Aorta (tissue), 5 donors: ENCODE measurements around the gene UBASH3B. TPM values are rescaled to one million over a fixed set of nuclear protein-coding genes. Genes with fewer than 3 reads are reported as not detected.
A peak's percentile ranks its signal among the peaks of the same experiment; 100 is the strongest.

Source experiments
- ATAC-seq: fragments of 200-7000 bp; cut with Tn5 transposase; one replicate; pipeline ENCODE4 v1.9.1; 2022; ENCODE audit warnings: moderate library complexity; ENCODE audit not compliant: low FRiP score
- DNase-seq, 2 donors: peaks; one replicate each; pipeline ENCODE4 v3.0.0-alpha.2; 2020
- H3K27ac ChIP-seq, 2 donors: one replicate each; pipeline ENCODE4 v1.5.1; 2013; ENCODE audit warnings: low read length in 2 of 2, mild to moderate bottlenecking in 2 of 2, moderate library complexity in 2 of 2, control low read depth in 1 of 2, inconsistent platforms in 1 of 2, low read depth in 1 of 2
- H3K27me3 ChIP-seq, 2 donors: one replicate each; pipeline ENCODE4 v1.6.1; 2013; ENCODE audit warnings: control low read depth in 1 of 2, low read length in 1 of 2, mild to moderate bottlenecking in 1 of 2, moderate library complexity in 1 of 2; ENCODE audit not compliant: insufficient read depth in 2 of 2, control insufficient read depth in 1 of 2
- H3K36me3 ChIP-seq, 2 donors: one replicate each; pipeline ENCODE4 v1.6.1; 2013; ENCODE audit warnings: control low read depth in 1 of 2, low read length in 1 of 2, mild to moderate bottlenecking in 1 of 2; ENCODE audit not compliant: insufficient read depth in 2 of 2, control insufficient read depth in 1 of 2
- H3K4me1 ChIP-seq, 2 donors: one replicate each; pipeline ENCODE4 v1.6.1; 2013; ENCODE audit warnings: low read length in 2 of 2, control low read depth in 1 of 2, mild to moderate bottlenecking in 1 of 2, moderate library complexity in 1 of 2; ENCODE audit not compliant: insufficient read depth in 2 of 2, control insufficient read depth in 1 of 2
- H3K4me3 ChIP-seq, 2 donors: one replicate each; pipeline ENCODE4 v1.5.1; 2013; ENCODE audit warnings: low read length in 2 of 2, control low read depth in 1 of 2, mild to moderate bottlenecking in 1 of 2
- H3K9me3 ChIP-seq: one replicate; pipeline ENCODE4 v1.6.1; 2013; ENCODE audit warnings: mild to moderate bottlenecking, low read length; ENCODE audit not compliant: control insufficient read depth
- WGBS, 2 donors: extraction: QIAGEN DNeasy Blood & Tissue Kit; methylation state at CpG; one replicate each; pipeline ENCODE4 v1.1.7; 2013; 5-methylcytosine and 5-hydroxymethylcytosine counted together
- intact Hi-C, 2 donors: fragments of 100-400 bp; cut with DNase I; formaldehyde crosslinking; loops; one replicate each; pipeline versions ENCODE4 v1.14.2 to v1.15.0; 2022
- polyA plus RNA-seq, 2 donors: library from polyadenylated mRNA; stranded (reverse); fragments of 200-250 nt; gene quantifications; one replicate each; pipeline ENCODE4 v1.2.3, GENCODE V29; 2013
- total RNA-seq, 2 donors: library from RNA; stranded (reverse); fragmentation: NEBNext Ultra II Directional; extraction: Animal tissue kit (Norgen Biotek cat#: 25700); gene quantifications; one replicate each; pipeline ENCODE4 v1.2.1, GENCODE V29; 2021
- donor health status: healthy with polysubstance abuse.
- donor health status: Bipolar disorder and iron deficiency.
- donor health status: DM: no; HTN: no; CAD: no.
- donor health status: DM: no; HTN: no; CAD: no.
- donor health status: DM: yes; HTN: yes; CAD: no.

The UBASH3B gene
- total and polyA plus RNA-seq, 4 donors = 0.28 to 15.1 (median 6.0) TPM

GRCh38 chr11:122734848-122735496 lies 79.5 kb downstream of the UBASH3B start:
- no peak overlapping the region for H3K4me3 ChIP-seq
- DNase-seq = no peak
- no peaks in the 10 kb centered on the region for H3K36me3 ChIP-seq
- ATAC-seq = no peak
- no peak overlapping the region for H3K27ac ChIP-seq
- intact Hi-C loops = no loop called here
- no peaks in the 10 kb centered on the region for H3K27me3 ChIP-seq
- H3K4me1 ChIP-seq = peaks cover 0 to 2% of the 10 kb centered on the region in 2 donors
- WGBS, 2 donors = 16 to 28% methylated on average over 3 of the region's 3 CpGs
- no peaks in the 10 kb centered on the region for H3K9me3 ChIP-seq

- Histone ChIP-seq H3K36me3 (no peaks in the 10 kb centered on the region), H3K4me1 (peaks cover 0 to 2% of the 10 kb centered on the region in 2 donors), H3K27ac (no peak overlapping the region), H3K27me3 (no peaks in the 10 kb centered on the region), H3K4me3 (no peak overlapping the region), H3K9me3 (no peaks in the 10 kb centered on the region)
- no peak for DNase-seq
- intact Hi-C loops = no loop called here
- no peak for ATAC-seq
- 70 to 80% methylated on average over 5 of the region's 5 CpGs for WGBS, 2 donors
Observed at GRCh38 chr11:122737951-122738693, 82.6 kb downstream of the UBASH3B start.

GRCh38 chr11:122741613-122742300 lies 86.2 kb downstream of the UBASH3B start:
- H3K27me3 ChIP-seq = no peaks in the 10 kb centered on the region
- intact Hi-C loops = no loop called here
- ATAC-seq (peak; percentile 30), DNase-seq (peak in 1 of 2 donors; percentile 81)
- no peaks in the 10 kb centered on the region for H3K4me1 ChIP-seq
- H3K27ac ChIP-seq = no peak overlapping the region
- H3K36me3 ChIP-seq = no peaks in the 10 kb centered on the region
- H3K4me3 ChIP-seq = no peak overlapping the region
- H3K9me3 ChIP-seq = no peaks in the 10 kb centered on the region
- 58 to 67% methylated on average over 12 of the region's 12 CpGs for WGBS, 2 donors

GRCh38 chr11:122742301-122743018 lies 86.9 kb downstream of the UBASH3B start:
- peak in 1 of 2 donors; percentile 56 for DNase-seq
- 75 to 76% methylated on average over 11 of the region's 11 CpGs for WGBS, 2 donors

GRCh38 chr11:122743097-122743741 lies 87.7 kb downstream of the UBASH3B start:
- Histone ChIP-seq H3K4me1 (no peaks in the 10 kb centered on the region), H3K36me3 (no peaks in the 10 kb centered on the region), H3K27me3 (no peaks in the 10 kb centered on the region), H3K4me3 (no peak overlapping the region), H3K9me3 (no peaks in the 10 kb centered on the region), H3K27ac (no peak overlapping the region)
- intact Hi-C loops = no loop called here
- no peak for ATAC-seq
- 90 to 96% methylated on average over 6 of the region's 6 CpGs for WGBS, 2 donors
- no peak for DNase-seq

More at GRCh38 chr11:122742301-122743018, 86.9 kb downstream of the UBASH3B start:
- no peaks in the 10 kb centered on the region for H3K4me1 ChIP-seq
- no peak for ATAC-seq
- H3K4me3 ChIP-seq = no peak overlapping the region
- no peaks in the 10 kb centered on the region for H3K9me3 ChIP-seq
- no peaks in the 10 kb centered on the region for H3K36me3 ChIP-seq
- intact Hi-C loops = no loop called here
- no peak overlapping the region for H3K27ac ChIP-seq
- H3K27me3 ChIP-seq = no peaks in the 10 kb centered on the region

- ATAC-seq (no peak), DNase-seq (peak in 1 of 2 donors; percentile 58)
- no peak overlapping the region for H3K27ac ChIP-seq
Observed at GRCh38 chr11:122743949-122744348, 88.4 kb downstream of the UBASH3B start.

GRCh38 chr11:122744357-122744756 lies 88.8 kb downstream of the UBASH3B start:
- Histone ChIP-seq H3K4me3 (no peak overlapping the region), H3K36me3 (no peaks in the 10 kb centered on the region), H3K4me1 (no peaks in the 10 kb centered on the region), H3K27me3 (no peaks in the 10 kb centered on the region), H3K27ac (no peak overlapping the region), H3K9me3 (no peaks in the 10 kb centered on the region)
- ATAC-seq = no peak
- no peak for DNase-seq
- WGBS, 2 donors = 88 to 92% methylated on average over 5 of the region's 5 CpGs
- intact Hi-C loops = no loop called here

More at GRCh38 chr11:122743949-122744348, 88.4 kb downstream of the UBASH3B start:
- Histone ChIP-seq H3K4me3 (no peak overlapping the region), H3K4me1 (no peaks in the 10 kb centered on the region), H3K27me3 (no peaks in the 10 kb centered on the region), H3K9me3 (no peaks in the 10 kb centered on the region), H3K36me3 (no peaks in the 10 kb centered on the region)
- WGBS, 2 donors = 87 to 88% methylated on average over 6 of the region's 6 CpGs
- intact Hi-C loops = no loop called here

- no peaks in the 10 kb centered on the region for H3K4me1 ChIP-seq
- DNase-seq (no peak), ATAC-seq (no peak)
- no peaks in the 10 kb centered on the region for H3K36me3 ChIP-seq
- H3K27ac ChIP-seq = no peak overlapping the region
- no peak overlapping the region for H3K4me3 ChIP-seq
- H3K9me3 ChIP-seq = no peaks in the 10 kb centered on the region
- 81 to 89% methylated on average over 2 of the region's 2 CpGs for WGBS, 2 donors
- intact Hi-C loops = no loop called here
- no peaks in the 10 kb centered on the region for H3K27me3 ChIP-seq
Observed at GRCh38 chr11:122745111-122745510, 89.6 kb downstream of the UBASH3B start.
